Adrenal gland (tissue), 5 donors: ENCODE data around the gene CD80.

Source experiments
- POLR2A ChIP-seq, 2 donors: fragments of 450-650 bp; IDR thresholded peaks; one replicate each; pipeline ENCODE4 v1.6.1; 2017; ENCODE audit warnings: antibody characterized with exemption in 2 of 2, mild to moderate bottlenecking in 2 of 2, moderate library complexity in 1 of 2
- TF ChIP-seq, protein P1 (sequence below), 6 experiments: fragments of 450-650 bp in 4 of 6; fragments of 200-600 bp in 2 of 6; sonication (generic) in 1 of 6; IDR thresholded peaks; 1 replicate in 5 of 6; 2 replicates in 1 of 6; pipeline versions ENCODE4 v1.5.1 to v1.8.0; 2016 to 2021; ENCODE audit warnings: antibody characterized with exemption in 6 of 6, mild to moderate bottlenecking in 2 of 6, moderate library complexity in 1 of 6
- donor health status: DM: no; HTN: no; CAD: no.

DNA sequence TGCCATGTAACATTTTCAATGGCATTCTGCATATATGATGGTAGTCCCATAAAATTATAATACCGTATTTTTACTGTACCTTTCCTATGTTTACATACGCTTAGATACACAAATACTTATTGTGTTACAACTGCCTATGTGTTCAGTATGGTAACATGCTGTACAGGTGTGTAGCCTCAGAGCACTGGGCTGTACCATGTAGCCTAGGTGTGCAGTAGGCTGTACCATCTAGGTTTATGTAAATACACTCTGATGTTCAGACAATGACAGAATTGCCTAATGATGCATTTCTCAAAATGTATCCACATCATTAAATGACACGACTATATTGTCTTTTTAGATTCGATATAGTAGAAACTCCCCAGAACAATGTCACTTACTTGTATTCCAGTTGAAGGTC is 22.7 kb downstream of the CD80 start:
- TF ChIP-seq, protein P1, sequence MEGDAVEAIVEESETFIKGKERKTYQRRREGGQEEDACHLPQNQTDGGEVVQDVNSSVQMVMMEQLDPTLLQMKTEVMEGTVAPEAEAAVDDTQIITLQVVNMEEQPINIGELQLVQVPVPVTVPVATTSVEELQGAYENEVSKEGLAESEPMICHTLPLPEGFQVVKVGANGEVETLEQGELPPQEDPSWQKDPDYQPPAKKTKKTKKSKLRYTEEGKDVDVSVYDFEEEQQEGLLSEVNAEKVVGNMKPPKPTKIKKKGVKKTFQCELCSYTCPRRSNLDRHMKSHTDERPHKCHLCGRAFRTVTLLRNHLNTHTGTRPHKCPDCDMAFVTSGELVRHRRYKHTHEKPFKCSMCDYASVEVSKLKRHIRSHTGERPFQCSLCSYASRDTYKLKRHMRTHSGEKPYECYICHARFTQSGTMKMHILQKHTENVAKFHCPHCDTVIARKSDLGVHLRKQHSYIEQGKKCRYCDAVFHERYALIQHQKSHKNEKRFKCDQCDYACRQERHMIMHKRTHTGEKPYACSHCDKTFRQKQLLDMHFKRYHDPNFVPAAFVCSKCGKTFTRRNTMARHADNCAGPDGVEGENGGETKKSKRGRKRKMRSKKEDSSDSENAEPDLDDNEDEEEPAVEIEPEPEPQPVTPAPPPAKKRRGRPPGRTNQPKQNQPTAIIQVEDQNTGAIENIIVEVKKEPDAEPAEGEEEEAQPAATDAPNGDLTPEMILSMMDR (IDR thresholded peaks at IDR 0.05): no peak
- TF ChIP-seq POLR2A (IDR thresholded peaks at IDR 0.05): no peak
